Psoas muscle (tissue), 8 donors: ENCODE results near the gene GALNT12. TPM values are rescaled to one million over a fixed set of nuclear protein-coding genes. Genes with fewer than 3 reads are reported as not detected.

Experiments used
- ATAC-seq, 4 donors: fragments of 200-7000 bp; cut with Tn5 transposase; one replicate each; pipeline ENCODE4 v1.9.1; 2020; ENCODE audit warnings: moderate library complexity in 3 of 4, mild to moderate bottlenecking in 2 of 4
- DNase-seq, 2 donors: peaks; one replicate each; pipeline ENCODE4 v3.0.0-alpha.2; 2020
- H3K27ac ChIP-seq: fragments of 200-600 bp; one replicate; pipeline ENCODE4 v1.8.0; 2022
- H3K27me3 ChIP-seq, 3 donors: fragments of 200-600 bp in 1 of 3; one replicate each; pipeline versions ENCODE4 v1.6.1 to v1.8.0; 2013 to 2022; ENCODE audit warnings: low read length in 2 of 3, mild to moderate bottlenecking in 2 of 3, moderate library complexity in 1 of 3; ENCODE audit not compliant: insufficient read depth in 3 of 3
- H3K36me3 ChIP-seq, 2 donors: fragments of 200-600 bp in 1 of 2; one replicate each; pipeline versions ENCODE4 v1.6.1 to v1.8.0; 2013 to 2022; ENCODE audit warnings: low read depth in 1 of 2, mild to moderate bottlenecking in 1 of 2, moderate library complexity in 1 of 2; ENCODE audit not compliant: insufficient read depth in 1 of 2
- H3K4me1 ChIP-seq: fragments of 200-600 bp; one replicate; pipeline ENCODE4 v1.8.0; 2022
- H3K4me3 ChIP-seq: fragments of 200-600 bp; one replicate; pipeline ENCODE4 v1.8.0; 2022; ENCODE audit warnings: mild to moderate bottlenecking
- H3K9me3 ChIP-seq: fragments of 200-600 bp; one replicate; pipeline ENCODE4 v1.8.0; 2022
- WGBS, 3 donors: extraction: QIAGEN DNeasy Blood & Tissue Kit; methylation state at CpG; one replicate each; pipeline versions ENCODE4 v1.1.6 to v1.1.7; 2013; 5-methylcytosine and 5-hydroxymethylcytosine counted together
- intact Hi-C, 2 donors: fragments of 100-400 bp; cut with DNase I; formaldehyde crosslinking; loops; one replicate each; pipeline versions ENCODE4 v1.11.0 to v1.14.2; 2022
- polyA plus RNA-seq, 3 donors: library from polyadenylated mRNA; stranded (reverse); fragments of 200-250 nt; gene quantifications; one replicate each; pipeline ENCODE4 v1.2.3, GENCODE V29; 2013
- total RNA-seq, 4 donors: library from RNA; stranded (reverse); fragmentation: NEBNext Ultra II Directional in 2 of 4; extraction: Animal tissue kit (Norgen Biotek cat#: 25700) in 2 of 4; gene quantifications; one replicate each; pipeline versions ENCODE4 v1.2.1 to v1.2.4, GENCODE V29; 2021 to 2023
- TF ChIP-seq, protein P1 (sequence below): fragments of 200-600 bp; IDR thresholded peaks from one replicate; pipeline ENCODE4 v1.8.0; 2022; ENCODE audit warnings: antibody characterized with exemption
- donor health status: healthy with polysubstance abuse.
- donor health status: DM: no; HTN: no; CAD: no; lungs with moderate emphysema.
- donor health status: Bipolar disorder and iron deficiency.
- donor health status: healthy.
- donor health status: DM: yes; HTN: yes; CAD: no.
- donor health status: DM: no; HTN: no; CAD: no.
- donor health status: DM: no; HTN: no; CAD: no.
- donor health status: DM: yes; HTN: yes; CAD: no.

Gene GALNT12
- total and polyA plus RNA-seq, 7 donors: 0.12 to 0.32 (median 0.28) TPM; not detected in 1

DNA sequence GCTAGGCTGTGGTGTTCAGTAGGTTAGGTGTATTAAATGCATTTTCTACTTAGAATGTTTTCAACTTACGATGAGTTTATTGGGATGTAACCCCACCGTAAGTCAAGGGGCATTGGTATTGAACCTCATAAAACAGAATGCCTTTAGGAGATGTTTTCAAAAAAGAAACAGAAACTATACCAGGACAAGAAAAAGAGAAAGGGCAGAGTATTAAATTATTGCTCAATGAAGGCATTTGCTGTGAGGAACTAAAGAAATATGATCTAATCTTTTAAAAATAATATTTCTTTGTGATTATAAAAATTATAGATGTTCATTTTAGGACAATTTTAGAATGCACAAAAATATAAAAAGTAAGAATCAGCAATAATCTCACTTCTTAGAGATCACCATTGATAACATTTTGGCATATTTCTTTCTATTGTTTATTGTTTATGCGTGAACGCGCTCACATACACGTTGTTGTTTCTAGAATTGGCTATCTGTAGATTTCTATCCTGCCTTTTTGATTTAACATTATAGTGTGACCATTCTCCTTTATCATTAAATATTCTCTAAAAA, 8.0 kb downstream of the GALNT12 start:
- ATAC-seq: no peak
- no peaks in the 10 kb centered on the region for H3K36me3 ChIP-seq
- DNase-seq: no peak
- H3K4me1 ChIP-seq: no peaks in the 10 kb centered on the region
- intact Hi-C loops: no loop called here
- no peak overlapping the region for H3K27ac ChIP-seq
- 78 to 84% (median 79%) methylated on average over 6 of the region's 6 CpGs for WGBS, 3 donors
- no peaks in the 10 kb centered on the region for H3K9me3 ChIP-seq
- TF ChIP-seq, protein P1, sequence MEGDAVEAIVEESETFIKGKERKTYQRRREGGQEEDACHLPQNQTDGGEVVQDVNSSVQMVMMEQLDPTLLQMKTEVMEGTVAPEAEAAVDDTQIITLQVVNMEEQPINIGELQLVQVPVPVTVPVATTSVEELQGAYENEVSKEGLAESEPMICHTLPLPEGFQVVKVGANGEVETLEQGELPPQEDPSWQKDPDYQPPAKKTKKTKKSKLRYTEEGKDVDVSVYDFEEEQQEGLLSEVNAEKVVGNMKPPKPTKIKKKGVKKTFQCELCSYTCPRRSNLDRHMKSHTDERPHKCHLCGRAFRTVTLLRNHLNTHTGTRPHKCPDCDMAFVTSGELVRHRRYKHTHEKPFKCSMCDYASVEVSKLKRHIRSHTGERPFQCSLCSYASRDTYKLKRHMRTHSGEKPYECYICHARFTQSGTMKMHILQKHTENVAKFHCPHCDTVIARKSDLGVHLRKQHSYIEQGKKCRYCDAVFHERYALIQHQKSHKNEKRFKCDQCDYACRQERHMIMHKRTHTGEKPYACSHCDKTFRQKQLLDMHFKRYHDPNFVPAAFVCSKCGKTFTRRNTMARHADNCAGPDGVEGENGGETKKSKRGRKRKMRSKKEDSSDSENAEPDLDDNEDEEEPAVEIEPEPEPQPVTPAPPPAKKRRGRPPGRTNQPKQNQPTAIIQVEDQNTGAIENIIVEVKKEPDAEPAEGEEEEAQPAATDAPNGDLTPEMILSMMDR: no peak
- H3K27me3 ChIP-seq: peaks cover 0 to 6% (median 0%) of the 10 kb centered on the region in 3 donors
- H3K4me3 ChIP-seq: no peak overlapping the region

DNA sequence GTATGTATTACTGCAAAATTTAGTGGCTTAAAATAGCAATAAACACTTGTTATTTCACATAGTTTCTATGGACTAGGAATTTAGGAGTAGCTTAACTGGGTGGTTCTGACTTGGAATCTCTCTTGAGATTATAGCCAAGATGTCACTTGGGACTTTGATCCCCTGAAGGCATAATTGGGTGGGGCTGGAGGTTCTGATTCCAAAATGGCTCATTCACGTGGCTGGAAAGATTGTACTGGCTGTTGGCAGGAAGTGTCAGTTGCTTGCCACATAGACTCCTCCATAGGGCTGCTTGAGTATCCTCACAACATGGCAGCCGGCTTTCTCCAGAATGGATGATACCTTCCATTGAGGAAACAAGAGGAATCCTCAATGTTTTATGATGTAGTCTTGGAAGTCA, 11.3 kb downstream of the GALNT12 start:
- Histone ChIP-seq H3K4me1 (no peaks in the 10 kb centered on the region), H3K36me3 (no peaks in the 10 kb centered on the region), H3K9me3 (no peaks in the 10 kb centered on the region), H3K27ac (no peak overlapping the region), H3K27me3 (no peaks in the 10 kb centered on the region), H3K4me3 (no peak overlapping the region)
- no peak for ATAC-seq
- intact Hi-C loops: no loop called here
- 77 to 89% (median 88%) methylated on average over 2 of the region's 2 CpGs for WGBS, 3 donors
- DNase-seq: no peak
- TF ChIP-seq, protein P1: no peak

GRCh38 chr9:98819231-98819630, 11.8 kb downstream of the GALNT12 start:
- Histone ChIP-seq H3K4me3 (no peak overlapping the region), H3K9me3 (no peaks in the 10 kb centered on the region), H3K4me1 (no peaks in the 10 kb centered on the region), H3K36me3 (no peaks in the 10 kb centered on the region), H3K27me3 (no peaks in the 10 kb centered on the region), H3K27ac (no peak overlapping the region)
- intact Hi-C loops: no loop called here
- TF ChIP-seq, protein P1: no peak
- ATAC-seq (no peak), DNase-seq (no peak)
- 87 to 95% (median 94%) methylated on average over 3 of the region's 3 CpGs for WGBS, 3 donors

DNA sequence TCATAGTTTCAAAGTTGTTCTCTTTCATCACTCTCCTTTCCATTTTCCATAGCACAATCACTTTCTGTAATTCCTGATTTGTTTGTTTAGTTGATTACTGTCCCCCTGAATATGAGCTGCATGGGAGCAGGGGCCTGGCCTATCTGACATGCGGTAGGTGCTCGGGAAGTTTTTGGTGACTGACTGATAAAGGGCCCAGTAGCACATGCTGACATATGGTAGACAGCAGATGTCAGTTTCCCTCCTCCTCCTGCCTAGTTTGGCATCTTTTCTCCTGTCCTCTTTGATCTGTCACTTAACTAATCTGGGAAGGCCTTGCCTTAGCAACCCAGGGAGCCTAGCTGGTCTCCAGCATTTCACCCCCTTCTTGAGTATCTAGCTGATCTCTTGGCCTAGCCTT, 14.4 kb downstream of the GALNT12 start:
- no peak for DNase-seq
- no peak overlapping the region for H3K4me3 ChIP-seq

More for the DNA sequence above, 14.4 kb downstream of the GALNT12 start:
- Histone ChIP-seq H3K27ac (no peak overlapping the region), H3K27me3 (no peaks in the 10 kb centered on the region), H3K4me1 (no peaks in the 10 kb centered on the region), H3K9me3 (no peaks in the 10 kb centered on the region), H3K36me3 (no peaks in the 10 kb centered on the region)
- no peak for ATAC-seq
- intact Hi-C loops: no loop called here
- TF ChIP-seq, protein P1: no peak
- 96 to 98% (median 97%) methylated on average over 2 of the region's 2 CpGs for WGBS, 3 donors
